NCI-H1694 (cell line): ENCODE measurements around the gene ALDH1A3.

Experiments used
- DNase-seq: peaks from one replicate; lab custom pipeline; 2025; lab: John Stamatoyannopoulos, UW

The ALDH1A3 gene

GRCh38 chr15:100881573-100882336 is 2.1 kb downstream of the ALDH1A3 start:
- DNase-seq = no peak

- no peak for DNase-seq
Measured at GRCh38 chr15:100885116-100885515, 5.5 kb downstream of the ALDH1A3 start.

- no peak for DNase-seq
Measured at GRCh38 chr15:100885811-100886210, 6.2 kb downstream of the ALDH1A3 start.

GRCh38 chr15:100887211-100887913 is 7.7 kb downstream of the ALDH1A3 start:
- no peak for DNase-seq

- no peak for DNase-seq
Measured at GRCh38 chr15:100889385-100890050, 9.9 kb downstream of the ALDH1A3 start.

GRCh38 chr15:100890051-100890720 is 10.6 kb downstream of the ALDH1A3 start:
- DNase-seq = no peak

GRCh38 chr15:100890850-100891249 is 11.2 kb downstream of the ALDH1A3 start:
- no peak for DNase-seq

- DNase-seq = no peak
Measured at GRCh38 chr15:100891307-100892012, 11.8 kb downstream of the ALDH1A3 start.

- no peak for DNase-seq
Measured at GRCh38 chr15:100892013-100892355, 12.4 kb downstream of the ALDH1A3 start.

- no peak for DNase-seq
Measured at GRCh38 chr15:100893261-100893963, 13.8 kb downstream of the ALDH1A3 start.

GRCh38 chr15:100893964-100894295 is 14.3 kb downstream of the ALDH1A3 start:
- no peak for DNase-seq

GRCh38 chr15:100895721-100896120 is 16.1 kb downstream of the ALDH1A3 start:
- no peak for DNase-seq

GRCh38 chr15:100897221-100898151 is 17.9 kb downstream of the ALDH1A3 start:
- DNase-seq = no peak

GRCh38 chr15:100898152-100898490 is 18.5 kb downstream of the ALDH1A3 start:
- DNase-seq = no peak

- DNase-seq = no peak
Measured at GRCh38 chr15:100898661-100899462, 19.2 kb downstream of the ALDH1A3 start.

- no peak for DNase-seq
Measured at GRCh38 chr15:100899601-100900000, 20.0 kb downstream of the ALDH1A3 start.

GRCh38 chr15:100900136-100900794 is 20.6 kb downstream of the ALDH1A3 start:
- no peak for DNase-seq

GRCh38 chr15:100900795-100901169 is 21.2 kb downstream of the ALDH1A3 start:
- no peak for DNase-seq

GRCh38 chr15:100901296-100901695 is 21.7 kb downstream of the ALDH1A3 start:
- no peak for DNase-seq
